Activated CD4-positive, alpha-beta memory T cell treated with anti-CD3 and anti-CD28 coated beads, Interleukin-2, amount 10 ng/mL, durations not matched to agents 7 days and 5 days (primary cell): ENCODE results near the gene PSMB1. TPM values are rescaled to one million over a fixed set of nuclear protein-coding genes. Genes with fewer than 3 reads are reported as not detected.

Experiments
- CTCF ChIA-PET: fragments of 350-600 bp; sonication (Branson Sonifier 250); formaldehyde crosslinking; loops from one replicate; lab custom pipeline; 2021; ENCODE audit warnings: antibody characterized with exemption, inconsistent platforms; lab: Charles Lee
- POLR2A ChIA-PET: fragments of 350-600 bp; sonication (Branson Sonifier 250); formaldehyde crosslinking; loops from one replicate; lab custom pipeline; 2021; ENCODE audit warnings: antibody characterized with exemption; lab: Charles Lee
- DNase-seq: peaks from one replicate; pipeline ENCODE4 v3.0.0-alpha.2; 2020
- H3K27ac Mint-ChIP-seq: one replicate; pipeline ENCODE4 v1.8.0; 2021; ENCODE audit warnings: mild to moderate bottlenecking, mixed read lengths
- H3K27me3 Mint-ChIP-seq: one replicate; pipeline ENCODE4 v1.8.0; 2021; ENCODE audit warnings: mixed read lengths
- H3K36me3 Mint-ChIP-seq: one replicate; pipeline ENCODE4 v1.8.0; 2021; ENCODE audit warnings: low read depth, mixed read lengths
- H3K4me1 Mint-ChIP-seq: one replicate; pipeline ENCODE4 v1.8.0; 2021; ENCODE audit warnings: mixed read lengths
- H3K4me3 Mint-ChIP-seq: one replicate; pipeline ENCODE4 v1.8.0; 2021; ENCODE audit warnings: mild to moderate bottlenecking, mixed read lengths
- H3K9me3 Mint-ChIP-seq: one replicate; pipeline ENCODE4 v1.8.0; 2021; ENCODE audit warnings: mixed read lengths
- total RNA-seq, 2 experiments: library from RNA; stranded (reverse); gene quantifications; one replicate each; pipeline ENCODE4 v1.2.3, GENCODE V29; 2021

Gene PSMB1
- 100 to 1,000 TPM; 151 to 157 TPM for total RNA-seq

DNA sequence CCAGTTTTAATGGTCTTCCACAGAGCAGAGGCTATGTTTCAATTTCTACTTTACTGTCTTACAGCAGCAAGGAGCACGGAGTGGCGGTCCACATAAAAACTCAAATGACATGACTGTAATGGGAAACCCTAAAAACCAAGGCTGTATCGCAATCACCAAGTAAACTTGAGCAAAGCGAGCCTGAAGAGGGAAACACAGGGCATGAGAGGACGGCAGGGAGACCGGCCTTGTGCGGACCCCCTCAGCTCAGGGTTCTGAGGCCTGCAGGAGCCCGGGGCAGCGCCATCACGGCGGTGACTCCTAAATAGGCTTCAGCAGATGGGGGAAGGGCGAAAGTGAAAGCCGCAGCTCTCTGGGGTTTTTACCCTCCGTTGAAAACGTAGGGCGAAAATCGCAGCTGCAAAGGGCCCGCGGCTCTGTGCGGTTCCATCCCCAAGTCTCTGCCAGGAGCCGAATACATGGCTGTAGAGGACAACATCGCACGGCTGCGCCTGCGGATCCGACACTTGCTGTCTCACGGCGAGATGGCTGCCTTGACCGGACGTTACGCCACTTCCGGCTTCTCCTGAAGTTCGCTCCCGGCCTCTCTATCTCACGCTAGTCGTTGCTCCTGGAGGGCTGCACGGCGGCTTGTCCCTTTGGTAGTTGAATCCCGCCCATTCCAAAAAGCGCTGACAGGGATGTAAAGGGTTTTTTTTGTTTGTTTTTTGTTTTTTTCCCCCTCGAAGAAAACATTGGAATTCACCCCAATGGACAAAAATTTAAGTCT is at the start of gene PSMB1:
Gene PSMB1, minus strand, starts transcription at position 543 of the 769 bp plus-strand sequence. Its CDS starts 65 bp downstream, at position 478.
- Mint-ChIP-seq H3K4me1 (peaks cover 43% of the 10 kb centered on the region), H3K4me3 (no peak within 1 kb of the TSS), H3K27me3 (no peaks in the 10 kb centered on the region), H3K36me3 (peaks cover 30% of the 10 kb centered on the region), H3K27ac (no peak within 1 kb of the TSS), H3K9me3 (no peaks in the 10 kb centered on the region)
- ChIA-PET POLR2A (interaction anchor here (0.7 to 5.5 kb wide), 18 partner anchors 9 to 850 kb away, joined by 3 to 75 read pairs (median 4); partner anchors contain the start of genes C6orf120, DYNLT2, ERMARD and PDCD2), CTCF (interaction anchor here (0.5 to 1.8 kb wide), 7 partner anchors 11 to 801 kb away, joined by 3 to 19 read pairs (median 3); partner anchors contain the start of genes DYNLT2, ERMARD and PDCD2)
- DNase-seq = peak; percentile 84

GRCh38 chr6:170597278-170597677 is 44.2 kb upstream of the PSMB1 start:
- ChIA-PET CTCF (no interaction called here), POLR2A (no interaction called here)
- Mint-ChIP-seq H3K27ac (no peak overlapping the region), H3K27me3 (peaks cover 42% of the 10 kb centered on the region), H3K4me3 (no peak overlapping the region), H3K4me1 (no peaks in the 10 kb centered on the region), H3K9me3 (peaks cover 2% of the 10 kb centered on the region), H3K36me3 (no peaks in the 10 kb centered on the region)
- DNase-seq = no peak

DNA sequence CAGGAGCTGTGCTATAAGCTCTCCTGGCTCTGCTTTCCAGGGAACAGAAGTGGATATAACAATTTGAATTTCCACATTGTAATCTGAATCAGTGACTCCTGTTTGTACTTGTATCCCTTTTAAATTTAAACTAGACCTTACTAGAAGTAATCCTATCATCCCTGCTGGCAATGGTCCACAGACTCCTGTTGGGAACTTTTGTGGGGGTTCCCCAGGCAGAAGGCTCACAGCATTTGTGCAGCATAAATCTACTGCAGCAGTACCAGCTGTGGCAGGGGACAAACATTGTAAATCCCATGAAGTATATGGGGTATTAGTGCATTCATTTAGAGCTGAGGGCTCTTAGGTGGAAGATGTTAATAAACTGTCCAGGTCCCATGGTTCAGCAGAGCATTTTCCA is 43.3 kb upstream of the PSMB1 start:
- CTCF ChIA-PET = no interaction called here
- no peak for DNase-seq
- peaks cover 5% of the 10 kb centered on the region for H3K9me3 Mint-ChIP-seq

GRCh38 chr6:170590725-170591124 is 37.6 kb upstream of the PSMB1 start:
- Mint-ChIP-seq H3K4me3 (no peak overlapping the region), H3K27ac (no peak overlapping the region), H3K27me3 (peaks cover 37% of the 10 kb centered on the region), H3K36me3 (peaks cover 3% of the 10 kb centered on the region), H3K4me1 (no peaks in the 10 kb centered on the region), H3K9me3 (peaks cover 19% of the 10 kb centered on the region)
- ChIA-PET CTCF (no interaction called here), POLR2A (no interaction called here)
- DNase-seq = no peak

More for the DNA sequence above, 43.3 kb upstream of the PSMB1 start:
- Mint-ChIP-seq H3K4me1 (no peaks in the 10 kb centered on the region), H3K27ac (no peak overlapping the region), H3K4me3 (no peak overlapping the region), H3K27me3 (peaks cover 42% of the 10 kb centered on the region), H3K36me3 (no peaks in the 10 kb centered on the region)
- POLR2A ChIA-PET = no interaction called here

- peaks cover 8% of the 10 kb centered on the region for H3K27me3 Mint-ChIP-seq
- CTCF ChIA-PET = interaction anchor here (1.6 to 2.3 kb wide), 3 partner anchors 11 to 31 kb away, joined by 5 to 19 read pairs (median 18); partner anchors contain the start of genes PSMB1 and TBP
- POLR2A ChIA-PET = interaction anchor here (0.9 to 2.2 kb wide), 9 partner anchors 9 to 883 kb away, joined by 3 to 75 read pairs (median 8); partner anchors contain the start of genes C6orf120, DYNLT2, ERMARD and PSMB1
- H3K36me3 Mint-ChIP-seq = peaks cover 36% of the 10 kb centered on the region
- H3K4me3 Mint-ChIP-seq = peak overlapping the region; percentile 98
- H3K27ac Mint-ChIP-seq = peak overlapping the region; percentile 88
- no peak for DNase-seq
- peaks cover 2% of the 10 kb centered on the region for H3K9me3 Mint-ChIP-seq
- peaks cover 34% of the 10 kb centered on the region for H3K4me1 Mint-ChIP-seq
These were observed 31.9 kb upstream of the PSMB1 start for GRCh38 chr6:170584954-170585498.

- ChIA-PET CTCF (interaction anchor here (0.7 to 2.3 kb wide), 9 partner anchors 10 to 883 kb away, joined by 3 to 19 read pairs (median 4); partner anchors contain the start of genes C6orf120, PSMB1, TBP and WDR27), POLR2A (interaction anchor here (0.8 to 2.2 kb wide), 13 partner anchors 9 to 882 kb away, joined by 3 to 75 read pairs (median 6); partner anchors contain the start of genes C6orf120, DYNLT2, ERMARD and PSMB1)
- peaks cover 43% of the 10 kb centered on the region for H3K36me3 Mint-ChIP-seq
- peaks cover 3% of the 10 kb centered on the region for H3K27me3 Mint-ChIP-seq
- H3K27ac Mint-ChIP-seq = peak within 1 kb of the TSS; percentile 91
- no peaks in the 10 kb centered on the region for H3K9me3 Mint-ChIP-seq
- peak; percentile 94 for DNase-seq
- H3K4me3 Mint-ChIP-seq = peak within 1 kb of the TSS; percentile 98
- H3K4me1 Mint-ChIP-seq = peaks cover 34% of the 10 kb centered on the region
These were observed 31.3 kb upstream of the PSMB1 start, which contains the start of gene PDCD2 for GRCh38 chr6:170584181-170584953. Gene PDCD2 (minus strand): TSS chr6:170584637. CDS start chr6:170584581, 56 bp downstream.

DNA sequence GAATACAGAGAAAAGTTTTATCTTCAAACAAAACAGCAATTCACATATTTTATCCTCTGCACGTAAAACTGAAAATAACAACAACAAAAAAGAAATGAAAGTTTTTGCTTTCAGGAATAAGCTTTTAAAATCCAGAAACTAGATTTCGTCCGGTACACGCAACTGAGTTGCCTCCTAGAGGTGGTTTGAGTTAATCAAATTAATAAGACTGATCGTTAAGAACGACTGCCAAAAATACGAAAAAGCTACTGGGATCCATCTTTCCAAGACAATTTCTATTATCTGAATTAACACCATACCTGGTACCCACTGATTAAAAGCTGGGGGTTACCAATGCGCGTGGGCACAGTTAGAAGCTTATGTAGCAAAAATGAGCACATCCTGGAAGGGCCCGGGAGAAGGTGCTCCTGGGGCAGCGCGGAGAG is 30.7 kb upstream of the PSMB1 start:
- no peaks in the 10 kb centered on the region for H3K9me3 Mint-ChIP-seq
- POLR2A ChIA-PET = interaction anchor here (0.8 to 2.2 kb wide), 12 partner anchors 8 to 881 kb away, joined by 3 to 75 read pairs (median 7); partner anchors contain the start of genes C6orf120, DYNLT2, ERMARD and PSMB1
- CTCF ChIA-PET = interaction anchor here (0.7 to 2.3 kb wide), 9 partner anchors 9 to 882 kb away, joined by 3 to 19 read pairs (median 4); partner anchors contain the start of genes C6orf120, PSMB1, TBP and WDR27
- peak overlapping the region; percentile 91 for H3K27ac Mint-ChIP-seq
- H3K36me3 Mint-ChIP-seq = peaks cover 49% of the 10 kb centered on the region
- peaks cover 34% of the 10 kb centered on the region for H3K4me1 Mint-ChIP-seq
- H3K4me3 Mint-ChIP-seq = peak overlapping the region; percentile 98
- DNase-seq = no peak
- peaks cover 3% of the 10 kb centered on the region for H3K27me3 Mint-ChIP-seq

DNA sequence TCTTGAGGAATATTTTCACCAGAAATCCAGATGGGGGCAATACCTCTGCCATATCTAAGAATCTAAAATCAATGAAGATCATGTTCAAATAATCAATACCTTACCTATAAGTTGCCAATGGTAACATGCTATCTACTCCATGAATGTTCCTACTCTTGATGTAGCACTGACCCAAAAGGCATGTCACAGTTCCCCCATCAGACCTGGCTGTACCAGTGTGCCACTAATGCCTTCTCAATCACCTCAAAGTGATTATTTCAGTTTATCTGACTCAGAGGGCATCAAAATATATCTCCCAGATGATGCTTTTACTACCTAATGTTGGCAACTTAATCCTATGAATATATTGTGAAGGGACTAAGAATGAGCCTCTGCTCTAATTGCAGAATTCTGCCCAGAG is 25.8 kb upstream of the PSMB1 start:
- Mint-ChIP-seq H3K9me3 (no peaks in the 10 kb centered on the region), H3K27me3 (no peaks in the 10 kb centered on the region), H3K4me3 (no peak overlapping the region), H3K27ac (no peak overlapping the region), H3K36me3 (peaks cover 66% of the 10 kb centered on the region), H3K4me1 (peaks cover 25% of the 10 kb centered on the region)
- CTCF ChIA-PET = no interaction called here
- POLR2A ChIA-PET = interaction anchor here (1.6 to 1.7 kb wide), 2 partner anchors 24 to 27 kb away, joined by 4 to 7 read pairs; no protein-coding TSS in a partner anchor
- DNase-seq = no peak

GRCh38 chr6:170575250-170575649 is 22.1 kb upstream of the PSMB1 start:
- no peak overlapping the region for H3K4me3 Mint-ChIP-seq
- H3K27me3 Mint-ChIP-seq = no peaks in the 10 kb centered on the region
- H3K27ac Mint-ChIP-seq = no peak overlapping the region
- H3K36me3 Mint-ChIP-seq = peaks cover 56% of the 10 kb centered on the region
- POLR2A ChIA-PET = interaction anchor here (1.3 to 2.7 kb wide), 3 partner anchors 9 to 23 kb away, joined by 3 to 12 read pairs (median 11); partner anchors contain the start of genes PDCD2 and PSMB1
- no peaks in the 10 kb centered on the region for H3K9me3 Mint-ChIP-seq
- H3K4me1 Mint-ChIP-seq = peaks cover 5% of the 10 kb centered on the region
- no peak for DNase-seq
- CTCF ChIA-PET = interaction anchor here (0.6 to 3.3 kb wide), 3 partner anchors 9 to 182 kb away, joined by 3 to 18 read pairs (median 3); partner anchors contain the start of gene PDCD2

- Mint-ChIP-seq H3K4me3 (no peak overlapping the region), H3K27me3 (no peaks in the 10 kb centered on the region), H3K4me1 (peaks cover 5% of the 10 kb centered on the region), H3K9me3 (no peaks in the 10 kb centered on the region), H3K36me3 (peaks cover 44% of the 10 kb centered on the region), H3K27ac (no peak overlapping the region)
- no peak for DNase-seq
- POLR2A ChIA-PET = interaction anchor here (1.2 to 2.7 kb wide), 2 partner anchors 11 to 21 kb away, joined by 6 to 12 read pairs; partner anchors contain the start of genes PDCD2 and PSMB1
- CTCF ChIA-PET = interaction anchor here (3.3 kb wide), 1 partner anchor 11 kb away, joined by 18 read pairs; the partner anchor contains the start of gene PDCD2
These were observed 19.8 kb upstream of the PSMB1 start for GRCh38 chr6:170572704-170573466.

GRCh38 chr6:170564936-170565530 is 11.9 kb upstream of the PSMB1 start:
- H3K4me3 Mint-ChIP-seq = no peak overlapping the region
- DNase-seq = no peak
- H3K4me1 Mint-ChIP-seq = no peaks in the 10 kb centered on the region
- CTCF ChIA-PET = interaction anchor here (1.0 kb wide), 1 partner anchor 10 kb away, joined by 3 read pairs; no protein-coding TSS in a partner anchor
- POLR2A ChIA-PET = interaction anchor here (0.9 to 1.8 kb wide), 2 partner anchors 15 to 19 kb away, joined by 3 to 8 read pairs; partner anchors contain the start of gene PDCD2
- H3K36me3 Mint-ChIP-seq = peaks cover 38% of the 10 kb centered on the region
- no peak overlapping the region for H3K27ac Mint-ChIP-seq
- H3K9me3 Mint-ChIP-seq = no peaks in the 10 kb centered on the region
- H3K27me3 Mint-ChIP-seq = no peaks in the 10 kb centered on the region
